Large intestine (tissue), 3 donors: ENCODE data around the gene C1QTNF5. TPM values are rescaled to one million over a fixed set of nuclear protein-coding genes. Genes with fewer than 3 reads are reported as not detected.

ENCODE experiments used
- DNase-seq, 2 donors: peaks; one replicate each; pipeline versions ENCODE4 v3.0.0 to v3.0.0-alpha.2; 2013
- H3K27ac ChIP-seq: one replicate; pipeline ENCODE4 v1.5.1; 2013; ENCODE audit warnings: low read length
- H3K27me3 ChIP-seq: 2 replicates; pipeline ENCODE4 v1.6.1; 2013; ENCODE audit warnings: low read length; ENCODE audit not compliant: control insufficient read depth, insufficient read depth
- H3K36me3 ChIP-seq: 2 replicates; pipeline ENCODE4 v1.6.1; 2013; ENCODE audit warnings: low read length; ENCODE audit not compliant: control insufficient read depth, insufficient read depth
- H3K4me1 ChIP-seq: one replicate; pipeline ENCODE4 v1.6.1; 2013; ENCODE audit warnings: low read length; ENCODE audit not compliant: control insufficient read depth, insufficient read depth
- H3K4me3 ChIP-seq: one replicate; pipeline ENCODE4 v1.5.1; 2013; ENCODE audit warnings: low read length
- H3K9me3 ChIP-seq: one replicate; pipeline ENCODE4 v1.6.1; 2013; ENCODE audit warnings: mild to moderate bottlenecking, low read depth, low read length, moderate library complexity; ENCODE audit not compliant: control insufficient read depth
- WGBS: methylation state at CpG from one replicate; pipeline ENCODE4 v1.1.5; 2013; ENCODE audit warnings: low lambda C conversion rate; ENCODE audit not compliant: insufficient coverage; 5-methylcytosine and 5-hydroxymethylcytosine counted together
- polyA plus RNA-seq: library from polyadenylated mRNA; unstranded; fragments of 120-200 nt; gene quantifications from one replicate; pipeline ENCODE4 v1.2.1, GENCODE V29; 2013

The C1QTNF5 gene
- polyA plus RNA-seq, 1 donor: 19.5 TPM

GRCh38 chr11:119380160-119380826, 39.6 kb upstream of the C1QTNF5 start:
- WGBS: no CpG with 5 or more reads among the region's 13 CpGs
- H3K27ac ChIP-seq: no peak overlapping the region

GRCh38 chr11:119378851-119379465, 38.3 kb upstream of the C1QTNF5 start:
- Histone ChIP-seq H3K4me1 (peaks cover 15% of the 10 kb centered on the region), H3K4me3 (no peak overlapping the region), H3K27me3 (peaks cover 19% of the 10 kb centered on the region), H3K27ac (no peak overlapping the region), H3K36me3 (no peaks in the 10 kb centered on the region), H3K9me3 (no peaks in the 10 kb centered on the region)
- DNase-seq: no peak
- WGBS: 70% methylated on average over 1 of the region's 10 CpGs

More at GRCh38 chr11:119380160-119380826, 39.6 kb upstream of the C1QTNF5 start:
- Histone ChIP-seq H3K4me1 (peaks cover 14% of the 10 kb centered on the region), H3K9me3 (no peaks in the 10 kb centered on the region), H3K36me3 (no peaks in the 10 kb centered on the region), H3K27me3 (peaks cover 19% of the 10 kb centered on the region), H3K4me3 (no peak overlapping the region)
- DNase-seq: no peak

- no peak overlapping the region for H3K27ac ChIP-seq
- WGBS: no CpG with 5 or more reads among the region's 6 CpGs
Measured at GRCh38 chr11:119377961-119378667, 37.4 kb upstream of the C1QTNF5 start.

GRCh38 chr11:119377112-119377901, 36.6 kb upstream of the C1QTNF5 start:
- no peaks in the 10 kb centered on the region for H3K9me3 ChIP-seq
- no peaks in the 10 kb centered on the region for H3K36me3 ChIP-seq
- H3K27me3 ChIP-seq: peaks cover 11% of the 10 kb centered on the region
- H3K4me1 ChIP-seq: peaks cover 30% of the 10 kb centered on the region
- no peak overlapping the region for H3K27ac ChIP-seq
- peak in 1 of 2 donors; percentile 21 for DNase-seq
- no CpG with 5 or more reads among the region's 12 CpGs for WGBS
- H3K4me3 ChIP-seq: no peak overlapping the region

More at GRCh38 chr11:119377961-119378667, 37.4 kb upstream of the C1QTNF5 start:
- peaks cover 14% of the 10 kb centered on the region for H3K27me3 ChIP-seq
- H3K36me3 ChIP-seq: no peaks in the 10 kb centered on the region
- peaks cover 23% of the 10 kb centered on the region for H3K4me1 ChIP-seq
- H3K4me3 ChIP-seq: no peak overlapping the region
- DNase-seq: peak in 1 of 2 donors; percentile 15
- no peaks in the 10 kb centered on the region for H3K9me3 ChIP-seq

- Histone ChIP-seq H3K4me3 (no peak overlapping the region), H3K9me3 (no peaks in the 10 kb centered on the region), H3K4me1 (peaks cover 35% of the 10 kb centered on the region), H3K36me3 (no peaks in the 10 kb centered on the region), H3K27me3 (peaks cover 11% of the 10 kb centered on the region), H3K27ac (no peak overlapping the region)
- WGBS: no CpG with 5 or more reads among the region's 11 CpGs
- DNase-seq: no peak
Measured at GRCh38 chr11:119376197-119376847, 35.6 kb upstream of the C1QTNF5 start.

GRCh38 chr11:119375337-119376196, 34.9 kb upstream of the C1QTNF5 start:
- Histone ChIP-seq H3K27me3 (peaks cover 5% of the 10 kb centered on the region), H3K27ac (no peak overlapping the region), H3K4me1 (peaks cover 35% of the 10 kb centered on the region), H3K4me3 (no peak overlapping the region), H3K9me3 (no peaks in the 10 kb centered on the region), H3K36me3 (no peaks in the 10 kb centered on the region)
- no CpG with 5 or more reads among the region's 14 CpGs for WGBS
- DNase-seq: peak in 1 of 2 donors; percentile 15

- no peak overlapping the region for H3K27ac ChIP-seq
- WGBS: no CpG with 5 or more reads among the region's 11 CpGs
Measured at GRCh38 chr11:119374632-119375336, 34.1 kb upstream of the C1QTNF5 start.

GRCh38 chr11:119373921-119374631, 33.4 kb upstream of the C1QTNF5 start:
- H3K4me1 ChIP-seq: peaks cover 49% of the 10 kb centered on the region
- H3K36me3 ChIP-seq: no peaks in the 10 kb centered on the region
- WGBS: no CpG with 5 or more reads among the region's 5 CpGs
- no peak overlapping the region for H3K27ac ChIP-seq
- no peak overlapping the region for H3K4me3 ChIP-seq
- peak; percentile 72 to 76 for DNase-seq
- no peaks in the 10 kb centered on the region for H3K27me3 ChIP-seq
- H3K9me3 ChIP-seq: no peaks in the 10 kb centered on the region

More at GRCh38 chr11:119374632-119375336, 34.1 kb upstream of the C1QTNF5 start:
- Histone ChIP-seq H3K27me3 (no peaks in the 10 kb centered on the region), H3K4me1 (peaks cover 42% of the 10 kb centered on the region), H3K4me3 (no peak overlapping the region), H3K9me3 (no peaks in the 10 kb centered on the region), H3K36me3 (no peaks in the 10 kb centered on the region)
- peak in 1 of 2 donors; percentile 8 for DNase-seq
